ENCODE results near the gene MORN4. TPM values are rescaled to one million over a fixed set of nuclear protein-coding genes. Genes with fewer than 3 reads are reported as not detected.
A peak's percentile ranks its signal among the peaks of the same experiment; 100 is the strongest.

The MORN4 gene
- total RNA-seq, 2 donors from 2014 or later, result 0.79 to 2.4 TPM

- H3K27me3 Mint-ChIP-seq, result no peaks in the 10 kb centered on the region
- no peak for ATAC-seq (replicated peaks)
- no peaks in the 10 kb centered on the region for H3K4me1 Mint-ChIP-seq
- H3K4me3 Mint-ChIP-seq, result no peak overlapping the region
- H3K27ac Mint-ChIP-seq, result no peak overlapping the region
- no peaks in the 10 kb centered on the region for H3K36me3 Mint-ChIP-seq (ENCODE audit: low read depth)
- H3K9me3 Mint-ChIP-seq, result no peaks in the 10 kb centered on the region
Observed at GRCh38 chr10:97596101-97597082, 36.9 kb downstream of the MORN4 start.

- Mint-ChIP-seq H3K27ac (no peak overlapping the region), H3K27me3 (no peaks in the 10 kb centered on the region), H3K4me3 (no peak overlapping the region), H3K9me3 (no peaks in the 10 kb centered on the region), H3K36me3 (ENCODE audit: low read depth) (no peaks in the 10 kb centered on the region), H3K4me1 (no peaks in the 10 kb centered on the region)
- no peak for ATAC-seq (replicated peaks)
Observed at GRCh38 chr10:97593421-97593820, 39.9 kb downstream of the MORN4 start.

GRCh38 chr10:97590748-97591495 lies 42.4 kb downstream of the MORN4 start:
- Mint-ChIP-seq H3K4me3 (no peak overlapping the region), H3K36me3 (ENCODE audit: low read depth) (no peaks in the 10 kb centered on the region), H3K27ac (no peak overlapping the region), H3K9me3 (no peaks in the 10 kb centered on the region), H3K4me1 (no peaks in the 10 kb centered on the region), H3K27me3 (no peaks in the 10 kb centered on the region)
- ATAC-seq (replicated peaks), result no peak

- Mint-ChIP-seq H3K27ac (no peak overlapping the region), H3K36me3 (ENCODE audit: low read depth) (no peaks in the 10 kb centered on the region), H3K9me3 (no peaks in the 10 kb centered on the region), H3K4me1 (no peaks in the 10 kb centered on the region), H3K27me3 (no peaks in the 10 kb centered on the region), H3K4me3 (no peak overlapping the region)
- peak; percentile 76 for ATAC-seq (replicated peaks)
Observed at GRCh38 chr10:97590082-97590747, 43.1 kb downstream of the MORN4 start.

- no peaks in the 10 kb centered on the region for H3K27me3 Mint-ChIP-seq
- no peaks in the 10 kb centered on the region for H3K9me3 Mint-ChIP-seq
- ATAC-seq (replicated peaks), result no peak
- H3K4me3 Mint-ChIP-seq, result no peak within 1 kb of the TSS
- no peak within 1 kb of the TSS for H3K27ac Mint-ChIP-seq
- no peaks in the 10 kb centered on the region for H3K4me1 Mint-ChIP-seq
- no peaks in the 10 kb centered on the region for H3K36me3 Mint-ChIP-seq (ENCODE audit: low read depth)
Observed at GRCh38 chr10:97589479-97589878, 43.8 kb downstream of the MORN4 start, which contains the start of gene C10orf62. TSS of gene C10orf62 (plus strand) at chr10:97589721. CDS start at chr10:97589898, 177 bp downstream.

GRCh38 chr10:97587183-97587582 lies 46.1 kb downstream of the MORN4 start:
- no peak overlapping the region for H3K27ac Mint-ChIP-seq
- H3K36me3 Mint-ChIP-seq (ENCODE audit: low read depth), result no peaks in the 10 kb centered on the region
- H3K4me1 Mint-ChIP-seq, result no peaks in the 10 kb centered on the region
- no peaks in the 10 kb centered on the region for H3K27me3 Mint-ChIP-seq
- H3K4me3 Mint-ChIP-seq, result no peak overlapping the region
- no peak for ATAC-seq (replicated peaks)
- H3K9me3 Mint-ChIP-seq, result no peaks in the 10 kb centered on the region

GRCh38 chr10:97585439-97585811 lies 47.9 kb downstream of the MORN4 start:
- Mint-ChIP-seq H3K27me3 (no peaks in the 10 kb centered on the region), H3K9me3 (no peaks in the 10 kb centered on the region), H3K27ac (no peak overlapping the region), H3K4me3 (no peak overlapping the region), H3K36me3 (ENCODE audit: low read depth) (no peaks in the 10 kb centered on the region), H3K4me1 (no peaks in the 10 kb centered on the region)
- no peak for ATAC-seq (replicated peaks)

GRCh38 chr10:97584798-97585438 lies 48.4 kb downstream of the MORN4 start:
- no peak overlapping the region for H3K4me3 Mint-ChIP-seq

GRCh38 chr10:97584060-97584797 lies 49.1 kb downstream of the MORN4 start, which contains the start of gene HOGA1:
TSS of gene HOGA1 (plus strand) at chr10:97584389. CDS start at chr10:97584704, 315 bp downstream.
- peak within 1 kb of the TSS; percentile 38 for H3K27ac Mint-ChIP-seq
- no peak within 1 kb of the TSS for H3K4me3 Mint-ChIP-seq
- H3K36me3 Mint-ChIP-seq (ENCODE audit: low read depth), result no peaks in the 10 kb centered on the region
- H3K27me3 Mint-ChIP-seq, result no peaks in the 10 kb centered on the region
- ATAC-seq (replicated peaks), result peak; percentile 24
- H3K4me1 Mint-ChIP-seq, result no peaks in the 10 kb centered on the region
- H3K9me3 Mint-ChIP-seq, result no peaks in the 10 kb centered on the region

More at GRCh38 chr10:97584798-97585438, 48.4 kb downstream of the MORN4 start:
- peak overlapping the region; percentile 38 for H3K27ac Mint-ChIP-seq
- H3K4me1 Mint-ChIP-seq, result no peaks in the 10 kb centered on the region
- no peaks in the 10 kb centered on the region for H3K9me3 Mint-ChIP-seq
- ATAC-seq (replicated peaks), result peak; percentile 5
- no peaks in the 10 kb centered on the region for H3K36me3 Mint-ChIP-seq (ENCODE audit: low read depth)
- H3K27me3 Mint-ChIP-seq, result no peaks in the 10 kb centered on the region

GRCh38 chr10:97583476-97583875 lies 49.8 kb downstream of the MORN4 start:
- H3K9me3 Mint-ChIP-seq, result no peaks in the 10 kb centered on the region
- no peaks in the 10 kb centered on the region for H3K4me1 Mint-ChIP-seq
- H3K27me3 Mint-ChIP-seq, result no peaks in the 10 kb centered on the region
- H3K27ac Mint-ChIP-seq, result no peak overlapping the region
- no peak for ATAC-seq (replicated peaks)
- H3K4me3 Mint-ChIP-seq, result no peak overlapping the region
- H3K36me3 Mint-ChIP-seq (ENCODE audit: low read depth), result no peaks in the 10 kb centered on the region

GRCh38 chr10:97582169-97582568 lies 51.1 kb downstream of the MORN4 start:
- Mint-ChIP-seq H3K36me3 (ENCODE audit: low read depth) (no peaks in the 10 kb centered on the region), H3K27me3 (no peaks in the 10 kb centered on the region), H3K4me1 (no peaks in the 10 kb centered on the region), H3K4me3 (no peak overlapping the region), H3K27ac (no peak overlapping the region), H3K9me3 (no peaks in the 10 kb centered on the region)
- ATAC-seq (replicated peaks), result no peak

GRCh38 chr10:97580421-97581367 lies 52.6 kb downstream of the MORN4 start:
- no peaks in the 10 kb centered on the region for H3K4me1 Mint-ChIP-seq
- H3K27me3 Mint-ChIP-seq, result no peaks in the 10 kb centered on the region
- H3K27ac Mint-ChIP-seq, result no peak overlapping the region
- no peaks in the 10 kb centered on the region for H3K36me3 Mint-ChIP-seq (ENCODE audit: low read depth)
- no peak overlapping the region for H3K4me3 Mint-ChIP-seq
- no peaks in the 10 kb centered on the region for H3K9me3 Mint-ChIP-seq
- ATAC-seq (replicated peaks), result no peak
